Measurements from ENCODE around the gene PRKCB.

The PRKCB gene

GRCh38 chr16:24023621-24024020, 187.8 kb downstream of the PRKCB start:
- TF ChIP-seq POLR2AphosphoS5 (IDR thresholded peaks at IDR 0.05; ENCODE audit: low read depth, low read length) (no peak), REST (IDR thresholded peaks at IDR 0.05; ENCODE audit: insufficient read depth in 1 of 2, low read depth in 2 of 2, low read length in 2 of 2) (no peak), FOXP2 (optimal IDR thresholded peaks at IDR 0.05; ENCODE audit: borderline replicate concordance, extremely low read depth, extremely low read length, insufficient read depth) (no peak), TAF1 (IDR thresholded peaks at IDR 0.05; ENCODE audit: borderline replicate concordance, insufficient read depth, low read length) (no peak), SIN3A (IDR thresholded peaks at IDR 0.05; ENCODE audit: borderline replicate concordance, insufficient read depth, low read length) (no peak)

DNA sequence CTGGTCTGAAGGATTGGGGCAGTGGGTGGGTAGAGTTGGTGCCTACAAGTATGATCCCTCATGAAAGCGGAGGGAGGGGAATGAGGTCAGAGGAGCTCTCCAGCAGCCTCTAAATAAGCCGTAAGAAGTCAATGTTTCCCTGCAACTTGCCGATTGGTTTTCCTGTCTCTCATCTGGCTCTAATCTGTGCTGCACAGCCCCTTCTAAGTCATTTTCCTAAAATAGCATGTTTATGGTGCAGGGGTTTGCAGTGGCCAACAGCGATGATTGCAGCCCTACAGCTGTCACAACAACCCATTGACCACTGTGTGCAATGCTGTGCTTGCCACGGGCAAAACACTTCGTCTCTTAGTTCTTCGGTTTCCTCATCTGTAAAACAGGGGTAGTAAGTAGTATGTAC, 189.2 kb downstream of the PRKCB start:
- TF ChIP-seq SIN3A (IDR thresholded peaks at IDR 0.05; ENCODE audit: borderline replicate concordance, insufficient read depth, low read length): no peak
- TF ChIP-seq REST (IDR thresholded peaks at IDR 0.05; ENCODE audit: insufficient read depth in 1 of 2, low read depth in 2 of 2, low read length in 2 of 2): no peak
- no peak for TF ChIP-seq POLR2AphosphoS5 (IDR thresholded peaks at IDR 0.05; ENCODE audit: low read depth, low read length)
- TF ChIP-seq FOXP2 (optimal IDR thresholded peaks at IDR 0.05; ENCODE audit: borderline replicate concordance, extremely low read depth, extremely low read length, insufficient read depth): no peak
- TF ChIP-seq TAF1 (IDR thresholded peaks at IDR 0.05; ENCODE audit: borderline replicate concordance, insufficient read depth, low read length): no peak

- no peak for TF ChIP-seq SIN3A (IDR thresholded peaks at IDR 0.05; ENCODE audit: borderline replicate concordance, insufficient read depth, low read length)
- TF ChIP-seq TAF1 (IDR thresholded peaks at IDR 0.05; ENCODE audit: borderline replicate concordance, insufficient read depth, low read length): no peak
- no peak for TF ChIP-seq FOXP2 (optimal IDR thresholded peaks at IDR 0.05; ENCODE audit: borderline replicate concordance, extremely low read depth, extremely low read length, insufficient read depth)
- no peak for TF ChIP-seq REST (IDR thresholded peaks at IDR 0.05; ENCODE audit: insufficient read depth in 1 of 2, low read depth in 2 of 2, low read length in 2 of 2)
- TF ChIP-seq POLR2AphosphoS5 (IDR thresholded peaks at IDR 0.05; ENCODE audit: low read depth, low read length): no peak
These were observed 191.7 kb downstream of the PRKCB start for GRCh38 chr16:24027466-24027865.

- TF ChIP-seq FOXP2 (optimal IDR thresholded peaks at IDR 0.05; ENCODE audit: borderline replicate concordance, extremely low read depth, extremely low read length, insufficient read depth): no peak
- TF ChIP-seq REST (IDR thresholded peaks at IDR 0.05; ENCODE audit: insufficient read depth in 1 of 2, low read depth in 2 of 2, low read length in 2 of 2): no peak
- no peak for TF ChIP-seq TAF1 (IDR thresholded peaks at IDR 0.05; ENCODE audit: borderline replicate concordance, insufficient read depth, low read length)
- no peak for TF ChIP-seq POLR2AphosphoS5 (IDR thresholded peaks at IDR 0.05; ENCODE audit: low read depth, low read length)
- TF ChIP-seq SIN3A (IDR thresholded peaks at IDR 0.05; ENCODE audit: borderline replicate concordance, insufficient read depth, low read length): no peak
These were observed 199.5 kb downstream of the PRKCB start for GRCh38 chr16:24035127-24035842.

Data from PFSK-1 (cell line).